ENCODE data around the gene DISP3. TPM values are rescaled to one million over a fixed set of nuclear protein-coding genes. Genes with fewer than 3 reads are reported as not detected.

Gene DISP3
- total and polyA plus RNA-seq, 10 donors = 0.06 to 0.69 (median 0.43) TPM

DNA sequence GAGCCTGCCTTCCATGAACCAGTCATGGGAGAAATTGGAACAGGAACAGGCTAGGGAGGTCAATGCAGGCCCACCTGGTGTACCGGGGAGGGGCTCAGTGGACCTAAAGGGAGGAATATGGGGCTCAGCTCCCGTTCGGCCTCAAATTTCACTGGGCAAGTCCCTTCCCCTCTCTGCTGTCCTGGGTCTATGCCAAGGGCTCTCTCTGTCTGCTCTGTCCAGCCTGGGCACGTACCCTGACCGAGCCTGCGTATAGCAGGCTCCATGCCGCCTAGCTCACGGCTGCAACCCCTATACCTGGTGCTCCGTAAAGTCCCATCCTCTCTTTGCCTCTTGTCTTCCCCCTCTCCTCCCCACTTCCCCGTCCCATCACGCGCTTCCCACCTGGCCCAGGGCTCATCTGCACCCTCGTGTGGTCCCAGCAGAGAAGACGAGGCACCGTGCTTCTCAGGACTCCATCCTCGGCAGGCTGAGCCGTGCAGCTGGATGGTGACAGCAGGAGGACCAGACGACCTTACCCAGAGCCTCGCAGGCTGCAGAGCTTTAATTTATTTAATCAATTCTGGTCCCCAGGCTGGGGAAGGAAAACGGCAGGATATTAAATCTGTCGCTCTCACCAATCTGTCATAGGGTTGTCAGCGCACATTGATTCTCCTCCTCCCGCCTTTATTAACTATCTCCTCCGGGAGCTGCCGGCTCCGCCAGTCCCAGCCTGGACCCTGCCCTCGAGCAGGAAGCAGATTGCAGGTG, 25.0 kb upstream of the DISP3 start:
- intact Hi-C loops (cut with DNase I; ENCODE audit: low total_unique reads) = no loop called here
- no peak for DNase-seq
- H3K4me3 ChIP-seq = no peak overlapping the region
- H3K27ac ChIP-seq = no peak overlapping the region
- H3K36me3 ChIP-seq = no peaks in the 10 kb centered on the region
- H3K9me3 ChIP-seq = no peaks in the 10 kb centered on the region
- WGBS, 5 donors = 42 to 61% (median 58%) methylated on average over 24 to 27 of the region's 27 CpGs
- peaks cover 0 to 8% (median 2%) of the 10 kb centered on the region in 6 donors for H3K4me1 ChIP-seq
- no peak for TF ChIP-seq POLR2AphosphoS5 (IDR thresholded peaks at IDR 0.05)
- TF ChIP-seq, protein P1, sequence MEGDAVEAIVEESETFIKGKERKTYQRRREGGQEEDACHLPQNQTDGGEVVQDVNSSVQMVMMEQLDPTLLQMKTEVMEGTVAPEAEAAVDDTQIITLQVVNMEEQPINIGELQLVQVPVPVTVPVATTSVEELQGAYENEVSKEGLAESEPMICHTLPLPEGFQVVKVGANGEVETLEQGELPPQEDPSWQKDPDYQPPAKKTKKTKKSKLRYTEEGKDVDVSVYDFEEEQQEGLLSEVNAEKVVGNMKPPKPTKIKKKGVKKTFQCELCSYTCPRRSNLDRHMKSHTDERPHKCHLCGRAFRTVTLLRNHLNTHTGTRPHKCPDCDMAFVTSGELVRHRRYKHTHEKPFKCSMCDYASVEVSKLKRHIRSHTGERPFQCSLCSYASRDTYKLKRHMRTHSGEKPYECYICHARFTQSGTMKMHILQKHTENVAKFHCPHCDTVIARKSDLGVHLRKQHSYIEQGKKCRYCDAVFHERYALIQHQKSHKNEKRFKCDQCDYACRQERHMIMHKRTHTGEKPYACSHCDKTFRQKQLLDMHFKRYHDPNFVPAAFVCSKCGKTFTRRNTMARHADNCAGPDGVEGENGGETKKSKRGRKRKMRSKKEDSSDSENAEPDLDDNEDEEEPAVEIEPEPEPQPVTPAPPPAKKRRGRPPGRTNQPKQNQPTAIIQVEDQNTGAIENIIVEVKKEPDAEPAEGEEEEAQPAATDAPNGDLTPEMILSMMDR (IDR thresholded peaks at IDR 0.05 in 8 of 11, conservative IDR thresholded peaks at IDR 0.05 in 3 of 11) = no peak
- no peak for TF ChIP-seq POLR2A (IDR thresholded peaks at IDR 0.05)
- peaks cover 0 to 76% (median 10%) of the 10 kb centered on the region in 7 donors for H3K27me3 ChIP-seq (replicated peaks in 1 of 7)

DNA sequence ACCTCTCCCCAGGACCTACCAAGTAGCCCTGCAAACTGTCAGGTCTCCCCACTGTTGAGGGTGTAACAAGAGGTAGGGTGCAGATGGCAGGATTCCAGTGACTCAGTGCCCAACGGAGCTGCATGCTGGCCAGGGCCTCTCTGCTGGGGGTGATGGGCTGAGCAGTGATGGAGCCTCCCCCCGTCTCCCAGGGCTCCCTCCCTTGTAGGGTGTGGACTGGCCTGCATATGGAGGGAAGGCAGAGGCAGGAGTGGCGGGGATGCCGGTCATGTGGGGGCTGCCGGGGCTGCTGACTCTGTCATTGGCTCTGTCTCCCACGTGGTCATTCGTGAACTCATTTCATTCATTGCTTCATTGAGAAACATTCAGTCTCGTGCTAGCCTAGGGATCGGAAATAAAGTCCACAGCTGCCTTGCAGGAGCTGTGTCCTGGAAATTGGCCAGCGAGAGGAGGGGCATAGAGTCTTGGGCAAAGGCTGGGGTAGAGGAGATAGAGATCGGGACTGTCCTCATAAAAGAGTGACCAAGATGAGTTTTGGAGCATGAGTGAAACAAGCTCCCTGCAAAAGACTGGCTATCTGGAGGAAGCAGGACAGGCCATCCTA, 22.9 kb upstream of the DISP3 start:
- 69 to 75% (median 71%) methylated on average over 6 to 11 of the region's 11 CpGs for WGBS, 5 donors
- DNase-seq = no peak
- no peak for TF ChIP-seq POLR2AphosphoS5 (IDR thresholded peaks at IDR 0.05)
- H3K9me3 ChIP-seq = no peaks in the 10 kb centered on the region
- peaks cover 0 to 14% (median 2%) of the 10 kb centered on the region in 6 donors for H3K4me1 ChIP-seq
- peaks cover 0 to 79% (median 11%) of the 10 kb centered on the region in 7 donors for H3K27me3 ChIP-seq (replicated peaks in 1 of 7)
- H3K36me3 ChIP-seq = no peaks in the 10 kb centered on the region
- H3K27ac ChIP-seq = no peak overlapping the region
- intact Hi-C loops (cut with DNase I; ENCODE audit: low total_unique reads) = no loop called here
- H3K4me3 ChIP-seq = no peak overlapping the region

DNA sequence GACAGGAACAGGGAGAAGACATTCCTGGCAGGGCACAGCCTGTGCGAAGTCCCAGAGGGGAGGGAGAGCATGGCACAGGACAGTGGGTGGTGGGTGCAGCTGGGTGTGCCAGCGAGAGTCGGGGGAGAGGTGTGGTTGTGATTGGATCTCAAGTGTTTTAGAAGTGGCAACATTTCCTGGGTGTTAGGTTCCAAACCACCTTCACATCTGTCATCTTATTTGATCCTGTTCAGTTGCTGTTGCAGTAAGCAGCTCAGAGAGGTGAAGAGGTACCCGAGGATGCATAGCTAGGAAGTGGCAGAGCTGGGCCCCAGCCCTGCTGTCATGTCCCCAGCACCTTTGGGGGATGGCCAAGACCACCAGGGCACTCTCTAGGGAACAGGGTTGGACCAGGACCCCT, 22.0 kb upstream of the DISP3 start:
- no peak for DNase-seq
- H3K4me3 ChIP-seq = no peak overlapping the region
- H3K4me1 ChIP-seq = peaks cover 0 to 14% (median 2%) of the 10 kb centered on the region in 6 donors
- H3K27ac ChIP-seq = no peak overlapping the region
- peaks cover 0 to 80% (median 11%) of the 10 kb centered on the region in 7 donors for H3K27me3 ChIP-seq (replicated peaks in 1 of 7)
- TF ChIP-seq POLR2A (IDR thresholded peaks at IDR 0.05) (no peak), POLR2AphosphoS5 (IDR thresholded peaks at IDR 0.05) (no peak)
- TF ChIP-seq, protein P1 (IDR thresholded peaks at IDR 0.05 in 8 of 11, conservative IDR thresholded peaks at IDR 0.05 in 3 of 11) = no peak
- intact Hi-C loops (cut with DNase I; ENCODE audit: low total_unique reads) = no loop called here
- no peaks in the 10 kb centered on the region for H3K36me3 ChIP-seq
- 69 to 80% (median 73%) methylated on average over 4 of the region's 4 CpGs for WGBS, 5 donors
- no peaks in the 10 kb centered on the region for H3K9me3 ChIP-seq

DNA sequence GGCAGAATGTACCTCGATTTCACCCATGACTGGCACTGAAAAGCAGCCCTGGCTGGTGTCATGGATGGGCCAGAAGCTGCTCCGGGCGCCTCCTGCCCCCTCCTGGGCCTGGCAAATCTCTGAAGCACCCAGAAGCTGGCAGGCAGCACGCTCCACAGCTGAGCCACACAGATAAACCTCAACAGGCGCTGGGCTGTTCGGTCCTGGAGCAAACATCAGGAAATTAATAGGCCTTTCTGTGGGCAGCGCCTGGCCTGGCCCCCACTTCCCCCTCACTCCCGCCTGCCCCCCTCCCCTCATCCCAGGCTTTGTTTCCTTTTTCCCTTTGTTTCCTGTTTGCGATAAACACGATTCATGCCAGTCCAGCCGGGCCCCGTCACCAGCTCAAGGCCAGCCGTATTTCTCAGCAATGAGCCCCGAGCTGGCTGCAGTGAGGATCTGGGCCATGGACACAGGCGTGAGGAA, 20.1 kb upstream of the DISP3 start:
- DNase-seq = no peak
- Histone ChIP-seq H3K4me3 (no peak overlapping the region), H3K9me3 (no peaks in the 10 kb centered on the region), H3K4me1 (peaks cover 0 to 14% (median 2%) of the 10 kb centered on the region in 6 donors), H3K27me3 (replicated peaks in 1 of 7) (peaks cover 0 to 80% (median 6%) of the 10 kb centered on the region in 7 donors), H3K36me3 (no peaks in the 10 kb centered on the region), H3K27ac (peak overlapping the region in 7 of 8 donors; percentile 49 to 86 (median 73))
- TF ChIP-seq, protein P1 (IDR thresholded peaks at IDR 0.05 in 8 of 11, conservative IDR thresholded peaks at IDR 0.05 in 3 of 11) = no peak
- no peak for TF ChIP-seq POLR2A (IDR thresholded peaks at IDR 0.05)
- peak in 1 of 3 donors; percentile 25 for TF ChIP-seq POLR2AphosphoS5 (IDR thresholded peaks at IDR 0.05)
- intact Hi-C loops (cut with DNase I; ENCODE audit: low total_unique reads) = no loop called here
- WGBS, 5 donors = 25 to 38% (median 32%) methylated on average over 14 to 15 of the region's 15 CpGs

Data from spleen (tissue), 11 donors.